ENCODE results near the gene HLF. TPM values are rescaled to one million over a fixed set of nuclear protein-coding genes. Genes with fewer than 3 reads are reported as not detected.

Gene HLF
- total and polyA plus RNA-seq, 4 donors: 8.0 to 59.3 (median 24.6) TPM

GRCh38 chr17:55225237-55225636 lies 39.5 kb upstream of the HLF start:
- H3K36me3 ChIP-seq (ENCODE audit: control insufficient read depth in 4 of 4, insufficient read depth in 3 of 4, low read depth in 1 of 4, low read length in 3 of 4): no peaks in the 10 kb centered on the region
- no peak overlapping the region for H3K9ac ChIP-seq (ENCODE audit: low read depth in 1 of 2, low read length in 2 of 2)
- no peak overlapping the region for H3K27ac ChIP-seq (ENCODE audit: low read depth in 1 of 2, low read length in 2 of 2)
- 91% methylated on average over 5 of the region's 5 CpGs for WGBS
- no peaks in the 10 kb centered on the region for H3K4me1 ChIP-seq (ENCODE audit: control insufficient read depth in 4 of 4, insufficient read depth in 4 of 4, low read length in 3 of 4)
- DNase-seq (ENCODE audit: low spot score): no peak
- H3K27me3 ChIP-seq (ENCODE audit: control insufficient read depth in 4 of 4, insufficient read depth in 4 of 4, low read length in 3 of 4): no peaks in the 10 kb centered on the region
- H3K4me3 ChIP-seq (ENCODE audit: low read depth in 1 of 3, low read length in 3 of 3): no peak overlapping the region
- no peak for TF ChIP-seq HNF4G (IDR thresholded peaks at IDR 0.05)
- TF ChIP-seq RAD21 (IDR thresholded peaks at IDR 0.05): no peak
- TF ChIP-seq, protein P1, sequence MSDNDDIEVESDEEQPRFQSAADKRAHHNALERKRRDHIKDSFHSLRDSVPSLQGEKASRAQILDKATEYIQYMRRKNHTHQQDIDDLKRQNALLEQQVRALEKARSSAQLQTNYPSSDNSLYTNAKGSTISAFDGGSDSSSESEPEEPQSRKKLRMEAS (IDR thresholded peaks at IDR 0.05): no peak
- TF ChIP-seq, protein P2, sequence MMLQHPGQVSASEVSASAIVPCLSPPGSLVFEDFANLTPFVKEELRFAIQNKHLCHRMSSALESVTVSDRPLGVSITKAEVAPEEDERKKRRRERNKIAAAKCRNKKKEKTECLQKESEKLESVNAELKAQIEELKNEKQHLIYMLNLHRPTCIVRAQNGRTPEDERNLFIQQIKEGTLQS (IDR thresholded peaks at IDR 0.05): no peak
- no peak for TF ChIP-seq ZBTB33 (IDR thresholded peaks at IDR 0.05)
- TF ChIP-seq, protein P3, sequence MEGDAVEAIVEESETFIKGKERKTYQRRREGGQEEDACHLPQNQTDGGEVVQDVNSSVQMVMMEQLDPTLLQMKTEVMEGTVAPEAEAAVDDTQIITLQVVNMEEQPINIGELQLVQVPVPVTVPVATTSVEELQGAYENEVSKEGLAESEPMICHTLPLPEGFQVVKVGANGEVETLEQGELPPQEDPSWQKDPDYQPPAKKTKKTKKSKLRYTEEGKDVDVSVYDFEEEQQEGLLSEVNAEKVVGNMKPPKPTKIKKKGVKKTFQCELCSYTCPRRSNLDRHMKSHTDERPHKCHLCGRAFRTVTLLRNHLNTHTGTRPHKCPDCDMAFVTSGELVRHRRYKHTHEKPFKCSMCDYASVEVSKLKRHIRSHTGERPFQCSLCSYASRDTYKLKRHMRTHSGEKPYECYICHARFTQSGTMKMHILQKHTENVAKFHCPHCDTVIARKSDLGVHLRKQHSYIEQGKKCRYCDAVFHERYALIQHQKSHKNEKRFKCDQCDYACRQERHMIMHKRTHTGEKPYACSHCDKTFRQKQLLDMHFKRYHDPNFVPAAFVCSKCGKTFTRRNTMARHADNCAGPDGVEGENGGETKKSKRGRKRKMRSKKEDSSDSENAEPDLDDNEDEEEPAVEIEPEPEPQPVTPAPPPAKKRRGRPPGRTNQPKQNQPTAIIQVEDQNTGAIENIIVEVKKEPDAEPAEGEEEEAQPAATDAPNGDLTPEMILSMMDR (IDR thresholded peaks at IDR 0.05; ENCODE audit: low read depth, low read length, missing input control): no peak
- TF ChIP-seq JUND (IDR thresholded peaks at IDR 0.05): no peak
- TF ChIP-seq HNF4A (conservative IDR thresholded peaks at IDR 0.05): no peak
- no peak for TF ChIP-seq YY1 (IDR thresholded peaks at IDR 0.05)
- H3K9me3 ChIP-seq (ENCODE audit: control insufficient read depth in 4 of 4, low read length in 3 of 4): no peaks in the 10 kb centered on the region

DNA sequence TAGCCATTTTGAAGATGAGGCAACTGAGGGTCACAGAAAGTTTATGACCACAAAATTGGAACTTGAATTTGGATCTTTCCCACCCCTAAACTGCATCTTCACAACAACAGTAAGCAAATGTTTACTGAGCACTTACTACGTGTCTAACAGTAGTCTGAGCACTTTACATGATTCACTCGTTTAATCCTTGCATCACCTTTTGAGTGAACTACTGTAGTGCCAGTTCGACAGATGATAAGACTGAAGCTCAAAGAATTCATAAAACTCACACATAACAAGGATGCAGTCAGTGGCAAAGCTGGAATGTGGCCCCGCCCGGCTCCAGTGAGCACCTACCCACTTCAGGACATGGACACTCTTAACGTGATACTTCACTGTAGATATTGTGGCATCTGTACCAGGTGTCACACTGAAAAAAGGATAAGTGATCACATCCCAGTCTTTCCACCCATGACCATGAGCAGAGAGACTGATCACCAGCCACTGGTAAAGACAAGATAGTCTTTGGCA lies 36.0 kb upstream of the HLF start:
- TF ChIP-seq RXRA (IDR thresholded peaks at IDR 0.05): no peak
- TF ChIP-seq, protein P3 (IDR thresholded peaks at IDR 0.05; ENCODE audit: low read depth, low read length, missing input control): no peak
- TF ChIP-seq RAD21 (IDR thresholded peaks at IDR 0.05): no peak
- TF ChIP-seq JUND (IDR thresholded peaks at IDR 0.05): no peak
- TF ChIP-seq, protein P1 (IDR thresholded peaks at IDR 0.05): no peak
- no peak for TF ChIP-seq TAF1 (conservative IDR thresholded peaks at IDR 0.05)
- no peak for TF ChIP-seq ZBTB33 (IDR thresholded peaks at IDR 0.05)
- TF ChIP-seq FOXA1 (IDR thresholded peaks at IDR 0.05): no peak
- TF ChIP-seq GABPA (IDR thresholded peaks at IDR 0.05 in 1 of 2, conservative IDR thresholded peaks at IDR 0.05 in 1 of 2): no peak
- TF ChIP-seq EGR1 (IDR thresholded peaks at IDR 0.05; ENCODE audit: low read depth in 2 of 2): no peak
- TF ChIP-seq, protein P2 (IDR thresholded peaks at IDR 0.05): no peak
- no peak for TF ChIP-seq HNF4A (conservative IDR thresholded peaks at IDR 0.05)
- no peak for TF ChIP-seq SP1 (IDR thresholded peaks at IDR 0.05)
- no peak overlapping the region for H3K27ac ChIP-seq (ENCODE audit: low read depth in 1 of 2, low read length in 2 of 2)
- H3K9ac ChIP-seq (ENCODE audit: low read depth in 1 of 2, low read length in 2 of 2): no peak overlapping the region
- WGBS: 84% methylated on average over 6 of the region's 6 CpGs
- H3K36me3 ChIP-seq (ENCODE audit: control insufficient read depth in 4 of 4, insufficient read depth in 3 of 4, low read depth in 1 of 4, low read length in 3 of 4): no peaks in the 10 kb centered on the region
- DNase-seq (ENCODE audit: low spot score): no peak
- H3K9me3 ChIP-seq (ENCODE audit: control insufficient read depth in 4 of 4, low read length in 3 of 4): no peaks in the 10 kb centered on the region
- no peak overlapping the region for H3K4me3 ChIP-seq (ENCODE audit: low read depth in 1 of 3, low read length in 3 of 3)
- H3K4me1 ChIP-seq (ENCODE audit: control insufficient read depth in 4 of 4, insufficient read depth in 4 of 4, low read length in 3 of 4): no peaks in the 10 kb centered on the region
- no peaks in the 10 kb centered on the region for H3K27me3 ChIP-seq (ENCODE audit: control insufficient read depth in 4 of 4, insufficient read depth in 4 of 4, low read length in 3 of 4)

Data from liver (tissue), 9 donors.